Keratinocyte (primary cell): ENCODE data around the gene ASPHD2. TPM values are rescaled to one million over a fixed set of nuclear protein-coding genes. Genes with fewer than 3 reads are reported as not detected.

ENCODE experiments used
- DNase-seq: peaks from one replicate; pipeline ENCODE4 v3.0.0-alpha.2; 2011; ENCODE audit warnings: low read depth, missing footprints, low spot score
- FAIRE-seq: peaks from 2 replicates; lab custom pipeline; 2011; peaks lifted over from hg19 to GRCh38; lab: Jason Lieb, UNC
- H2AFZ ChIP-seq: 2 replicates; pipeline ENCODE4 v1.6.0; 2012; ENCODE audit warnings: low read length, control low read depth, inconsistent platforms; ENCODE audit not compliant: control insufficient read depth
- H3K27ac ChIP-seq: 2 replicates; pipeline ENCODE4 v1.5.1; 2011; ENCODE audit warnings: low read length; ENCODE audit not compliant: control insufficient read depth, insufficient read depth
- H3K27me3 ChIP-seq: 3 replicates; pipeline ENCODE4 v1.6.0; 2011; ENCODE audit warnings: low read length; ENCODE audit not compliant: control insufficient read depth, insufficient read depth; ENCODE audit errors: extremely low read depth
- H3K36me3 ChIP-seq, 2 experiments: 2 replicates in 1 of 2; 3 replicates in 1 of 2; pipeline ENCODE4 v1.5.1; 2011; ENCODE audit warnings: low read length in 2 of 2, mild to moderate bottlenecking in 1 of 2; ENCODE audit not compliant: control insufficient read depth in 2 of 2, insufficient read depth in 2 of 2; ENCODE audit errors: extremely low read depth in 1 of 2
- H3K4me1 ChIP-seq: 3 replicates; pipeline ENCODE4 v1.5.1; 2011; ENCODE audit warnings: low read length; ENCODE audit not compliant: control insufficient read depth, insufficient read depth; ENCODE audit errors: extremely low read depth
- H3K4me2 ChIP-seq: 3 replicates; pipeline ENCODE4 v1.6.0; 2011; ENCODE audit warnings: low read depth, low read length; ENCODE audit not compliant: control insufficient read depth, insufficient read depth; ENCODE audit errors: extremely low read depth
- H3K4me3 ChIP-seq, 3 experiments: fragments of 200-600 bp in 1 of 3; sonication (generic) in 1 of 3; 2 replicates in 2 of 3; 3 replicates in 1 of 3; pipeline ENCODE4 v1.5.1; 2011 to 2016; ENCODE audit warnings: low read length in 3 of 3, mild to moderate bottlenecking in 3 of 3, control low read depth in 2 of 3, inconsistent platforms in 1 of 3, low read depth in 1 of 3, mixed read lengths in 1 of 3, mixed run types in 1 of 3, moderate library complexity in 1 of 3; ENCODE audit not compliant: control insufficient read depth in 2 of 3, insufficient read depth in 2 of 3; ENCODE audit errors: extremely low read depth in 1 of 3
- H3K79me2 ChIP-seq: 2 replicates; pipeline ENCODE4 v1.6.0; 2012; ENCODE audit warnings: low read length; ENCODE audit not compliant: control insufficient read depth, insufficient read depth
- H3K9ac ChIP-seq: 3 replicates; pipeline ENCODE4 v1.6.0; 2011; ENCODE audit warnings: low read length; ENCODE audit not compliant: control insufficient read depth, insufficient read depth; ENCODE audit errors: extremely low read depth
- H3K9me1 ChIP-seq: 3 replicates; pipeline ENCODE4 v1.6.0; 2011; ENCODE audit warnings: low read length; ENCODE audit not compliant: control insufficient read depth, insufficient read depth; ENCODE audit errors: extremely low read depth
- H3K9me3 ChIP-seq: 2 replicates; pipeline ENCODE4 v1.5.1; 2012; ENCODE audit warnings: low read depth, low read length; ENCODE audit not compliant: control insufficient read depth
- H4K20me1 ChIP-seq: 3 replicates; pipeline ENCODE4 v1.6.0; 2011; ENCODE audit warnings: low read length; ENCODE audit not compliant: control insufficient read depth, insufficient read depth; ENCODE audit errors: extremely low read depth
- CTCF ChIP-seq, 3 experiments: IDR thresholded peaks in 1 of 3; conservative IDR thresholded peaks in 1 of 3; optimal IDR thresholded peaks in 1 of 3; 2 replicates in 2 of 3; 3 replicates in 1 of 3; pipeline versions ENCODE3 to v1.5.1; 2011; ENCODE audit warnings: low read length in 3 of 3, mild to moderate bottlenecking in 3 of 3, moderate library complexity in 2 of 3, control low read depth in 1 of 3, inconsistent platforms in 1 of 3; ENCODE audit not compliant: insufficient read depth in 2 of 3; ENCODE audit errors: extremely low read depth in 1 of 3
- EZH2 ChIP-seq: IDR thresholded peaks from one replicate; pipeline ENCODE4 v1.6.1; 2012; ENCODE audit warnings: inconsistent platforms, mild to moderate bottlenecking, low read length, moderate library complexity
- dilution Hi-C: fragments of 300-500 bp; cut with MboI; formaldehyde crosslinking; loops from one replicate; pipeline ENCODE4 v1.7.0; 2020; ENCODE audit warnings: low sequenced_read_pairs; ENCODE audit not compliant: extremely low pct_ligation_motif_present
- polyA plus RNA-seq, 5 experiments: library from polyadenylated mRNA; depleted of rRNA in 3 of 5; stranded (reverse) in 3 of 5; stranded (forward) in 1 of 5; unstranded in 1 of 5; fragments of >200 nt; gene quantifications; 1 replicate in 1 of 5; 2 replicates in 3 of 5; 3 replicates in 1 of 5; pipeline versions ENCODE4 v1.2.1 to v1.2.3, GENCODE V29; 2011 to 2012; ENCODE audit warnings: missing spikeins in 2 of 5, low read depth in 1 of 5, low replicate concordance in 1 of 5

Gene ASPHD2
- polyA plus RNA-seq, 1 donor (not counting 4 experiments of a cell fraction or from before 2014, with no cell fraction given), result 3.5 TPM

GRCh38 chr22:26452236-26453016, 23.4 kb downstream of the ASPHD2 start:
- no peaks in the 10 kb centered on the region for H3K9me3 ChIP-seq
- H3K79me2 ChIP-seq, result no peaks in the 10 kb centered on the region
- FAIRE-seq, result no peak
- no peaks in the 10 kb centered on the region for H4K20me1 ChIP-seq
- no peak overlapping the region for H3K27ac ChIP-seq
- H3K27me3 ChIP-seq, result no peaks in the 10 kb centered on the region
- no peak for DNase-seq
- peaks cover 15 to 24% of the 10 kb centered on the region in 2 experiments for H3K36me3 ChIP-seq
- H3K4me3 ChIP-seq, result no peak overlapping the region
- no peaks in the 10 kb centered on the region for H3K9me1 ChIP-seq
- peaks cover 5% of the 10 kb centered on the region for H3K4me1 ChIP-seq
- no peak overlapping the region for H3K9ac ChIP-seq
- dilution Hi-C loops, result loop anchor here (5.0 kb wide), 1 partner anchor 35 kb away; no protein-coding TSS in a partner anchor
- TF ChIP-seq CTCF (optimal IDR thresholded peaks at IDR 0.05 in 1 of 3, IDR thresholded peaks at IDR 0.05 in 1 of 3, conservative IDR thresholded peaks at IDR 0.05 in 1 of 3; ENCODE audit: extremely low read depth in 1 of 3, insufficient read depth in 2 of 3, low read length in 3 of 3) (no peak), EZH2 (no peak)
- no peak overlapping the region for H3K4me2 ChIP-seq
- no peak overlapping the region for H2AFZ ChIP-seq

- peaks cover 5% of the 10 kb centered on the region for H3K4me1 ChIP-seq
- no peak overlapping the region for H3K4me2 ChIP-seq
- TF ChIP-seq CTCF (optimal IDR thresholded peaks at IDR 0.05 in 1 of 3, IDR thresholded peaks at IDR 0.05 in 1 of 3, conservative IDR thresholded peaks at IDR 0.05 in 1 of 3; ENCODE audit: extremely low read depth in 1 of 3, insufficient read depth in 2 of 3, low read length in 3 of 3) (no peak), EZH2 (no peak)
- H3K36me3 ChIP-seq, result peaks cover 21 to 28% of the 10 kb centered on the region in 2 experiments
- no peaks in the 10 kb centered on the region for H4K20me1 ChIP-seq
- dilution Hi-C loops, result loop anchor here (5.0 kb wide), 1 partner anchor 36 kb away; no protein-coding TSS in a partner anchor
- no peaks in the 10 kb centered on the region for H3K27me3 ChIP-seq
- no peaks in the 10 kb centered on the region for H3K9me3 ChIP-seq
- H3K79me2 ChIP-seq, result peaks cover 1% of the 10 kb centered on the region
- H3K4me3 ChIP-seq, result no peak overlapping the region
- no peaks in the 10 kb centered on the region for H3K9me1 ChIP-seq
- H3K27ac ChIP-seq, result no peak overlapping the region
- no peak overlapping the region for H3K9ac ChIP-seq
- DNase-seq (no peak), FAIRE-seq (no peak)
- H2AFZ ChIP-seq, result no peak overlapping the region
These were observed 24.2 kb downstream of the ASPHD2 start for GRCh38 chr22:26453216-26453615.
